Smooth muscle cell of the umbilical artery (primary cell): ENCODE data around the gene SAMD4B. TPM values are rescaled to one million over a fixed set of nuclear protein-coding genes. Genes with fewer than 3 reads are reported as not detected.

Experiments used
- total RNA-seq: library from RNA; depleted of rRNA; stranded (reverse); fragments of >200 nt; gene quantifications from 2 replicates; pipeline ENCODE4 v1.2.3, GENCODE V29; 2014

The SAMD4B gene
- total RNA-seq: 56.7 and 100 TPM in 2 replicates

GRCh38 chr19:39341719-39342604 lies at the start of gene SAMD4B:
TSS of gene SAMD4B (plus strand) at chr19:39342421. CDS start at chr19:39356894, 14,473 bp downstream.

GRCh38 chr19:39296055-39296645 lies 46.1 kb upstream of the SAMD4B start, which contains the start of gene IFNL1:
TSS of gene IFNL1 (plus strand) at chr19:39296407. CDS start at chr19:39296422, 15 bp downstream.

DNA sequence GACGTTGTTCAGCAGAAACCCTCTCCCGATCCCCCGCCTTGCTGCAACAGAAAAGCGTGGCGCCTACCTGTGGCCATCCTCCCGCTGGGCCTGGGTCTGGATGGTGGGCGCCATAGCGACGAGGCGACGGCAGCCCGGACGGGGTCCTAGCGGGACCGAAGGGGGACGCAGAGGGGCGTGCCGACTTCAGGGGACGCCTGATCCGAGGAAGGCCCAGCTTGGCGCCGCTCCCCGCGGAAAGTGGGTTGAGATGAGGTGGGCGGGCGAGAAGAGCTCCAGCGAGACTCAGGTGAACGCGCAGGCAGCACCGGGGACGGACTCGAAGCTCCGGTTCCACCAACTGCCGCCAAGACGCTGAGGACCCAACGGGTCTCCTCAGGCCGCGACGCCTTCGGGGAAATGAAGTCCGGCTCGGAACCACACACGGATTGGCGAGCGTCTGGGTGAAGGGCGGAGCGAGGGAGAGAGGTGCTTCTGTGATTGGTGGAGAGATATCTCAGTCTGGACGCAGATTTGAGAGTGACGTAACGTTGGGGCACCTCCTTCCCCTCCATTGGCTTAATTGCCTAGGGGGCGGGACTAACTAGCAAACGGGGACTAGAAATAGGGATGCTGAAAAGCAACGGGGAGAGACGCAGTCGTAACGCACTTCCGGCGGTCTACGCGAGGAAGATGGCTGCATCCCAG lies 48.7 kb downstream of the SAMD4B start, which contains the start of the genes MED29 and PAF1:
Gene MED29 (plus strand): TSS at position 628 of the 687 bp plus-strand sequence. CDS start 45 bp downstream, at position 673.
Gene PAF1 (minus strand): TSS at position 356 of the 687 bp plus-strand sequence. CDS start 242 bp downstream, at position 114.

GRCh38 chr19:39406656-39407409 lies 64.6 kb downstream of the SAMD4B start, which contains the start of gene ZFP36:
TSS of gene ZFP36 (plus strand) at chr19:39406847. CDS start at chr19:39406905, 58 bp downstream.

GRCh38 chr19:39412100-39412866 lies 70.1 kb downstream of the SAMD4B start, which contains the start of gene PLEKHG2:
TSS of gene PLEKHG2 (plus strand) at chr19:39412669. CDS start at chr19:39414087, 1,418 bp downstream.

Other genes starting within 250 kb of the SAMD4B start
- 11.3 and 22.0 TPM in 2 replicates for gene PAK4, start 216.6 kb upstream of the SAMD4B start, total RNA-seq
- not detected in 2 replicates for gene NCCRP1, start 145.5 kb upstream of the SAMD4B start, total RNA-seq
- not detected in 2 replicates for gene SYCN, start 138.2 kb upstream of the SAMD4B start, total RNA-seq
- not detected in 2 replicates for gene IFNL3, start 97.4 kb upstream of the SAMD4B start, total RNA-seq
- 0.09 TPM in 1 of 2 replicates, not detected in the other for gene IFNL4, start 93.6 kb upstream of the SAMD4B start, total RNA-seq
- gene IFNL2, start 74.0 kb upstream of the SAMD4B start, total RNA-seq: not detected in 2 replicates
- gene IFNL1, start 46.0 kb upstream of the SAMD4B start, total RNA-seq: not detected in 2 replicates
- 0.51 and 0.59 TPM in 2 replicates for gene LRFN1, start 21.6 kb upstream of the SAMD4B start, total RNA-seq
- gene GMFG, start 6.4 kb upstream of the SAMD4B start, total RNA-seq: not detected in 2 replicates
- 20.6 and 24.1 TPM in 2 replicates for gene PAF1, start 48.7 kb downstream of the SAMD4B start, total RNA-seq
- gene MED29, start 49.0 kb downstream of the SAMD4B start, total RNA-seq: 15.1 and 19.5 TPM in 2 replicates
- gene ZFP36, start 64.4 kb downstream of the SAMD4B start, total RNA-seq: 0.59 and 1.2 TPM in 2 replicates
- 13.4 and 22.7 TPM in 2 replicates for gene PLEKHG2, start 70.2 kb downstream of the SAMD4B start, total RNA-seq
- gene RPS16, start 93.5 kb downstream of the SAMD4B start, total RNA-seq: 22.9 and 43.7 TPM in 2 replicates
- 71.0 and 92.6 TPM in 2 replicates for gene SUPT5H, start 103.2 kb downstream of the SAMD4B start, total RNA-seq
- gene TIMM50, start 138.4 kb downstream of the SAMD4B start, total RNA-seq: 43.9 and 64.5 TPM in 2 replicates
- under 0.01 and 0.32 TPM in 2 replicates for gene DLL3, start 156.5 kb downstream of the SAMD4B start, total RNA-seq
- gene SELENOV, start 172.7 kb downstream of the SAMD4B start, total RNA-seq: not detected in 2 replicates
- gene EID2B, start 190.4 kb downstream of the SAMD4B start, total RNA-seq: 1.9 and 3.6 TPM in 2 replicates
- 8.2 and 9.8 TPM in 2 replicates for gene EID2, start 197.7 kb downstream of the SAMD4B start, total RNA-seq